ENCODE results near the gene CAPZB.
"Not testable (repeated sequence)": the region's sequence is repeated elsewhere in the genome, so short reads cannot be mapped to it uniquely, and the experiment has no call there.

The CAPZB gene

GRCh38 chr1:19504796-19505692 lies 19.7 kb upstream of the CAPZB start:
- FAIRE-seq (no peak), DNase-seq (ENCODE audit: insufficient read length, low spot score) (no peak)
- no peak for TF ChIP-seq PAX5 (IDR thresholded peaks at IDR 0.05; ENCODE audit: insufficient read depth, low read length, severe bottlenecking)
- TF ChIP-seq SPI1 (IDR thresholded peaks at IDR 0.05; ENCODE audit: low read depth, low read length): no peak
- TF ChIP-seq POU2F2 (IDR thresholded peaks at IDR 0.05; ENCODE audit: low read depth, low read length): no peak
- TF ChIP-seq POLR2AphosphoS5 (IDR thresholded peaks at IDR 0.05; ENCODE audit: low read depth, low read length): no peak
- TF ChIP-seq TAF1 (IDR thresholded peaks at IDR 0.05; ENCODE audit: low read depth, low read length): no peak
- TF ChIP-seq POLR2A (IDR thresholded peaks at IDR 0.05; ENCODE audit: low read depth, low read length): no peak

- FAIRE-seq; DNase-seq (ENCODE audit: insufficient read length, low spot score): not testable (repeated sequence)
Observed at GRCh38 chr1:19502284-19502683, 16.9 kb upstream of the CAPZB start.

GRCh38 chr1:19499887-19500286 lies 14.5 kb upstream of the CAPZB start:
- not testable (repeated sequence) for DNase-seq (ENCODE audit: insufficient read length, low spot score); FAIRE-seq

GRCh38 chr1:19497443-19497842 lies 12.1 kb upstream of the CAPZB start:
- FAIRE-seq; DNase-seq (ENCODE audit: insufficient read length, low spot score): not testable (repeated sequence)

- no peak for FAIRE-seq
- TF ChIP-seq SPI1 (IDR thresholded peaks at IDR 0.05; ENCODE audit: low read depth, low read length) (no peak), TAF1 (IDR thresholded peaks at IDR 0.05; ENCODE audit: low read depth, low read length) (no peak), POLR2AphosphoS5 (IDR thresholded peaks at IDR 0.05; ENCODE audit: low read depth, low read length) (no peak), POLR2A (IDR thresholded peaks at IDR 0.05; ENCODE audit: low read depth, low read length) (no peak), POU2F2 (IDR thresholded peaks at IDR 0.05; ENCODE audit: low read depth, low read length) (no peak), PAX5 (IDR thresholded peaks at IDR 0.05; ENCODE audit: insufficient read depth, low read length, severe bottlenecking) (no peak)
- no peak for DNase-seq (ENCODE audit: insufficient read length, low spot score)
Observed at GRCh38 chr1:19496527-19496874, 11.2 kb upstream of the CAPZB start.

GRCh38 chr1:19495799-19496526 lies 10.6 kb upstream of the CAPZB start:
- no peak for TF ChIP-seq PAX5 (IDR thresholded peaks at IDR 0.05; ENCODE audit: insufficient read depth, low read length, severe bottlenecking)
- no peak for TF ChIP-seq POLR2AphosphoS5 (IDR thresholded peaks at IDR 0.05; ENCODE audit: low read depth, low read length)
- no peak for TF ChIP-seq TAF1 (IDR thresholded peaks at IDR 0.05; ENCODE audit: low read depth, low read length)
- no peak for TF ChIP-seq POU2F2 (IDR thresholded peaks at IDR 0.05; ENCODE audit: low read depth, low read length)
- TF ChIP-seq SPI1 (IDR thresholded peaks at IDR 0.05; ENCODE audit: low read depth, low read length): no peak
- TF ChIP-seq POLR2A (IDR thresholded peaks at IDR 0.05; ENCODE audit: low read depth, low read length): no peak
- DNase-seq (ENCODE audit: insufficient read length, low spot score) (no peak), FAIRE-seq (no peak)

GRCh38 chr1:19495000-19495656 lies 9.8 kb upstream of the CAPZB start:
- DNase-seq (ENCODE audit: insufficient read length, low spot score): no peak
- peak; percentile 43 for FAIRE-seq
- TF ChIP-seq TAF1 (IDR thresholded peaks at IDR 0.05; ENCODE audit: low read depth, low read length): no peak
- TF ChIP-seq PAX5 (IDR thresholded peaks at IDR 0.05; ENCODE audit: insufficient read depth, low read length, severe bottlenecking): no peak
- TF ChIP-seq POU2F2 (IDR thresholded peaks at IDR 0.05; ENCODE audit: low read depth, low read length): no peak
- TF ChIP-seq SPI1 (IDR thresholded peaks at IDR 0.05; ENCODE audit: low read depth, low read length): no peak
- no peak for TF ChIP-seq POLR2A (IDR thresholded peaks at IDR 0.05; ENCODE audit: low read depth, low read length)
- TF ChIP-seq POLR2AphosphoS5 (IDR thresholded peaks at IDR 0.05; ENCODE audit: low read depth, low read length): no peak

GRCh38 chr1:19493547-19493946 lies 8.2 kb upstream of the CAPZB start:
- TF ChIP-seq POU2F2 (IDR thresholded peaks at IDR 0.05; ENCODE audit: low read depth, low read length): no peak
- no peak for TF ChIP-seq SPI1 (IDR thresholded peaks at IDR 0.05; ENCODE audit: low read depth, low read length)
- TF ChIP-seq TAF1 (IDR thresholded peaks at IDR 0.05; ENCODE audit: low read depth, low read length): no peak
- no peak for TF ChIP-seq POLR2AphosphoS5 (IDR thresholded peaks at IDR 0.05; ENCODE audit: low read depth, low read length)
- DNase-seq (ENCODE audit: insufficient read length, low spot score) (no peak), FAIRE-seq (no peak)

GRCh38 chr1:19489996-19490395 lies 4.7 kb upstream of the CAPZB start:
- TF ChIP-seq SPI1 (IDR thresholded peaks at IDR 0.05; ENCODE audit: low read depth, low read length) (no peak), PAX5 (IDR thresholded peaks at IDR 0.05; ENCODE audit: insufficient read depth, low read length, severe bottlenecking) (no peak), POLR2A (IDR thresholded peaks at IDR 0.05; ENCODE audit: low read depth, low read length) (no peak), POLR2AphosphoS5 (IDR thresholded peaks at IDR 0.05; ENCODE audit: low read depth, low read length) (no peak), POU2F2 (IDR thresholded peaks at IDR 0.05; ENCODE audit: low read depth, low read length) (no peak), TAF1 (IDR thresholded peaks at IDR 0.05; ENCODE audit: low read depth, low read length) (no peak)
- no peak for DNase-seq (ENCODE audit: insufficient read length, low spot score)
- FAIRE-seq: no peak

GRCh38 chr1:19488136-19488535 lies 2.8 kb upstream of the CAPZB start:
- no peak for FAIRE-seq
- DNase-seq (ENCODE audit: insufficient read length, low spot score): no peak
- no peak for TF ChIP-seq POU2F2 (IDR thresholded peaks at IDR 0.05; ENCODE audit: low read depth, low read length)
- TF ChIP-seq SPI1 (IDR thresholded peaks at IDR 0.05; ENCODE audit: low read depth, low read length): no peak
